ENCODE data around the gene FXYD2. TPM values are rescaled to one million over a fixed set of nuclear protein-coding genes. Genes with fewer than 3 reads are reported as not detected.

FXYD2 gene
- total and polyA plus RNA-seq, 3 experiments from 2014 or later: 5.4 to 67.9 (median 8.0) TPM

GRCh38 chr11:117786135-117786870 is 38.2 kb downstream of the FXYD2 start:
- H3K36me3 ChIP-seq (ENCODE audit: insufficient read depth, low read length): no peaks in the 10 kb centered on the region
- no peak overlapping the region for H3K27ac ChIP-seq (ENCODE audit: low read depth, low read length)
- H3K27ac Mint-ChIP-seq: no peak overlapping the region
- DNase-seq: no peak
- peaks cover 31 to 78% of the 10 kb centered on the region in 2 donors for H3K27me3 Mint-ChIP-seq
- no peaks in the 10 kb centered on the region for H3K4me1 ChIP-seq (ENCODE audit: insufficient read depth, low read length)
- H3K9me3 ChIP-seq (ENCODE audit: low read length): no peaks in the 10 kb centered on the region
- POLR2A ChIA-PET: no interaction called here
- H3K9me3 Mint-ChIP-seq: no peaks in the 10 kb centered on the region
- no peak overlapping the region for H3K4me3 Mint-ChIP-seq
- CTCF ChIA-PET: interaction anchor here (1.6 kb wide), 1 partner anchor 31 kb away, joined by 4 read pairs; no protein-coding TSS in a partner anchor
- peaks cover 6% of the 10 kb centered on the region for H3K27me3 ChIP-seq (ENCODE audit: insufficient read depth, low read length, poor library complexity, severe bottlenecking)
- no peaks in the 10 kb centered on the region for H3K4me1 Mint-ChIP-seq
- no peaks in the 10 kb centered on the region for H3K36me3 Mint-ChIP-seq
- H3K4me3 ChIP-seq (ENCODE audit: low read length): no peak overlapping the region

- H3K4me1 Mint-ChIP-seq: no peaks in the 10 kb centered on the region
- peaks cover 0 to 9% (median 0%) of the 10 kb centered on the region in 3 donors for H3K36me3 Mint-ChIP-seq
- ChIA-PET POLR2A (no interaction called here), CTCF (no interaction called here)
- no peak for DNase-seq
- H3K4me3 ChIP-seq (ENCODE audit: low read length): no peak overlapping the region
- H3K9me3 Mint-ChIP-seq: no peaks in the 10 kb centered on the region
- H3K27me3 Mint-ChIP-seq: peaks cover 33 to 70% of the 10 kb centered on the region in 2 donors
- no peak overlapping the region for H3K4me3 Mint-ChIP-seq
- H3K9me3 ChIP-seq (ENCODE audit: low read length): no peaks in the 10 kb centered on the region
- peaks cover 13% of the 10 kb centered on the region for H3K27me3 ChIP-seq (ENCODE audit: insufficient read depth, low read length, poor library complexity, severe bottlenecking)
- H3K27ac ChIP-seq (ENCODE audit: low read depth, low read length): no peak overlapping the region
- no peaks in the 10 kb centered on the region for H3K4me1 ChIP-seq (ENCODE audit: insufficient read depth, low read length)
- no peak overlapping the region for H3K27ac Mint-ChIP-seq
- H3K36me3 ChIP-seq (ENCODE audit: insufficient read depth, low read length): no peaks in the 10 kb centered on the region
Measured at GRCh38 chr11:117782101-117782500, 42.4 kb downstream of the FXYD2 start.

- Histone ChIP-seq H3K4me1 (ENCODE audit: insufficient read depth, low read length) (no peaks in the 10 kb centered on the region), H3K27me3 (ENCODE audit: insufficient read depth, low read length, poor library complexity, severe bottlenecking) (peaks cover 13% of the 10 kb centered on the region), H3K36me3 (ENCODE audit: insufficient read depth, low read length) (no peaks in the 10 kb centered on the region), H3K27ac (ENCODE audit: low read depth, low read length) (no peak overlapping the region), H3K9me3 (ENCODE audit: low read length) (no peaks in the 10 kb centered on the region), H3K4me3 (ENCODE audit: low read length) (no peak overlapping the region)
- Mint-ChIP-seq H3K9me3 (no peaks in the 10 kb centered on the region), H3K27ac (no peak overlapping the region), H3K36me3 (peaks cover 0 to 9% (median 0%) of the 10 kb centered on the region in 3 donors), H3K4me1 (no peaks in the 10 kb centered on the region), H3K27me3 (peaks cover 33 to 69% of the 10 kb centered on the region in 2 donors), H3K4me3 (no peak overlapping the region)
- POLR2A ChIA-PET: interaction anchor here (0.8 kb wide), 1 partner anchor 410 kb away, joined by 3 read pairs; no protein-coding TSS in a partner anchor
- DNase-seq: no peak
- CTCF ChIA-PET: no interaction called here
Measured at GRCh38 chr11:117781627-117782026, 42.9 kb downstream of the FXYD2 start.

DNA sequence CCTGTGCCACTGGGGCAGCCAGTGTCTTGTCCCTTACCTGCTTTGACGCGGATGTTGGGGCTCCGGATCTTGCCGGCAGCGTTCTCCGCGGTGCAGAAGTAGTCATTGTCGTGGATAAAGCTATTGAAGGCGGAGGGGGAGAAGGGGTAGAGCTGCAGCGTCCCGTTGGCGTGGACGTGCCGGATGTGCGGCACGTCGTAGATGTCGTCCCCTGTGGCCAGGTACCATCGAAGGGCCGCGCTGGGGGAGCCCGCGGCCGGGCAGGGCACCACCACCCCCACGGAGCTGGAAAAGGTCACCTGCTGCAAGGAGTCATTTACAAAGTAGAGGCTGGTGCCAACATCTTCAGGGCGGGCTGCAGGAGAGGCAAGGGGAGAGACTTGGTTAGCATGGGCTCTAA is 44.1 kb downstream of the FXYD2 start:
- no peaks in the 10 kb centered on the region for H3K4me1 Mint-ChIP-seq
- DNase-seq: no peak
- ChIA-PET POLR2A (no interaction called here), CTCF (no interaction called here)
- H3K4me3 Mint-ChIP-seq: no peak overlapping the region
- Histone ChIP-seq H3K36me3 (ENCODE audit: insufficient read depth, low read length) (no peaks in the 10 kb centered on the region), H3K4me1 (ENCODE audit: insufficient read depth, low read length) (no peaks in the 10 kb centered on the region), H3K9me3 (ENCODE audit: low read length) (no peaks in the 10 kb centered on the region), H3K4me3 (ENCODE audit: low read length) (no peak overlapping the region), H3K27ac (ENCODE audit: low read depth, low read length) (no peak overlapping the region), H3K27me3 (ENCODE audit: insufficient read depth, low read length, poor library complexity, severe bottlenecking) (peaks cover 13% of the 10 kb centered on the region)
- peaks cover 28 to 65% of the 10 kb centered on the region in 2 donors for H3K27me3 Mint-ChIP-seq
- H3K36me3 Mint-ChIP-seq: peaks cover 2 to 9% (median 2%) of the 10 kb centered on the region in 3 donors
- H3K27ac Mint-ChIP-seq: no peak overlapping the region
- no peaks in the 10 kb centered on the region for H3K9me3 Mint-ChIP-seq

DNA sequence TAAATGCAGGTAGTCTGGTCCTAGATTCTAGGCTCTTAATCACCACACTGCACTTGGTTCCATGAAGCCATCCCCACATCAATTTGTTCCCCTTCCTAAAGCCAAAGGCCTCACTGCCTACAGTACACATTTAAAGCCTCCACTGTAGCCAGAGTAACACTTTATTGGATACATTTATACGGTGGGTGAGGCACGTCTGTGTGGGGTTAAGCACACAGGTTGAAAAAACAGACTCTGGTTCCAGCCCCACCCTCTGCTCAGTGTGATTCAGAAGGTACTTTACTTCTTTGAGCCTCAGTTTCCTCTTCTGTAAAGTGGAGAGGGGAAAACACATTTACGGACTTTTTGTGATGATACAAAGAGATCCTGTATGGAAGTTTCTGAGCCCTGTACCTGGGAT is 50.0 kb downstream of the FXYD2 start:
- no peaks in the 10 kb centered on the region for H3K4me1 ChIP-seq (ENCODE audit: insufficient read depth, low read length)
- no peaks in the 10 kb centered on the region for H3K9me3 Mint-ChIP-seq
- H3K4me3 Mint-ChIP-seq: no peak overlapping the region
- DNase-seq: no peak
- H3K4me1 Mint-ChIP-seq: no peaks in the 10 kb centered on the region
- H3K27me3 Mint-ChIP-seq: peaks cover 8 to 32% of the 10 kb centered on the region in 2 donors
- ChIA-PET POLR2A (no interaction called here), CTCF (no interaction called here)
- H3K4me3 ChIP-seq (ENCODE audit: low read length): no peak overlapping the region
- no peaks in the 10 kb centered on the region for H3K36me3 ChIP-seq (ENCODE audit: insufficient read depth, low read length)
- no peak overlapping the region for H3K27ac Mint-ChIP-seq
- H3K27me3 ChIP-seq (ENCODE audit: insufficient read depth, low read length, poor library complexity, severe bottlenecking): peaks cover 7% of the 10 kb centered on the region
- H3K27ac ChIP-seq (ENCODE audit: low read depth, low read length): no peak overlapping the region
- no peaks in the 10 kb centered on the region for H3K9me3 ChIP-seq (ENCODE audit: low read length)
- peaks cover 2 to 7% (median 3%) of the 10 kb centered on the region in 3 donors for H3K36me3 Mint-ChIP-seq

DNA sequence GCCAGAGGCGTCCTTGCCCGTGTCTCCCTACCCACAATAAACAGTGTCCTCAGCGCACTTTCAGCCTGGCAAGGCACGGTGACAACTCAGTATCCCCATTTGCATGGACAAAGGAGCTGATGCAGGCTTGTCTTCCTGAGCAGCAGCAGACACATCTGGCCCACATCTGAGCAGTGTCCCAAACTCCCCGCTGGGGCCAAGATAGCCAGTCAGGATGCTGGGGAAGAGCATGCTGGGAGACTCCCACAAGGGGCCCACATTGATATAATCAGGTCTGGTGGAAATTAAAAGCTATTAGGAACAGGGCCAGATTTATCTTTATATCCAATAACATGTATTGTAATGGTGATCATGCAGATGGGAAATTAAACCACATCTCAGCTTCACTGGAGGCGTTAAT is 52.2 kb downstream of the FXYD2 start:
- Mint-ChIP-seq H3K4me3 (no peak overlapping the region), H3K9me3 (no peaks in the 10 kb centered on the region), H3K27me3 (peaks cover 5 to 18% of the 10 kb centered on the region in 2 donors), H3K27ac (no peak overlapping the region), H3K4me1 (no peaks in the 10 kb centered on the region), H3K36me3 (peaks cover 0 to 3% (median 2%) of the 10 kb centered on the region in 3 donors)
- no peak for DNase-seq
- H3K36me3 ChIP-seq (ENCODE audit: insufficient read depth, low read length): no peaks in the 10 kb centered on the region
- H3K9me3 ChIP-seq (ENCODE audit: low read length): no peaks in the 10 kb centered on the region
- H3K4me1 ChIP-seq (ENCODE audit: insufficient read depth, low read length): no peaks in the 10 kb centered on the region
- H3K27ac ChIP-seq (ENCODE audit: low read depth, low read length): no peak overlapping the region
- ChIA-PET CTCF (no interaction called here), POLR2A (no interaction called here)
- no peak overlapping the region for H3K4me3 ChIP-seq (ENCODE audit: low read length)
- H3K27me3 ChIP-seq (ENCODE audit: insufficient read depth, low read length, poor library complexity, severe bottlenecking): peaks cover under 1% of the 10 kb centered on the region

- no peak for DNase-seq
- Histone ChIP-seq H3K27ac (ENCODE audit: low read depth, low read length) (no peak overlapping the region), H3K9me3 (ENCODE audit: low read length) (no peaks in the 10 kb centered on the region), H3K4me3 (ENCODE audit: low read length) (no peak overlapping the region), H3K27me3 (ENCODE audit: insufficient read depth, low read length, poor library complexity, severe bottlenecking) (no peaks in the 10 kb centered on the region), H3K36me3 (ENCODE audit: insufficient read depth, low read length) (no peaks in the 10 kb centered on the region), H3K4me1 (ENCODE audit: insufficient read depth, low read length) (no peaks in the 10 kb centered on the region)
- no peak overlapping the region for H3K27ac Mint-ChIP-seq
- H3K4me3 Mint-ChIP-seq: no peak overlapping the region
- no peaks in the 10 kb centered on the region for H3K4me1 Mint-ChIP-seq
- CTCF ChIA-PET: no interaction called here
- H3K36me3 Mint-ChIP-seq: peaks cover 0 to 3% (median 2%) of the 10 kb centered on the region in 3 donors
- H3K27me3 Mint-ChIP-seq: peaks cover 5 to 12% of the 10 kb centered on the region in 2 donors
- POLR2A ChIA-PET: no interaction called here
- H3K9me3 Mint-ChIP-seq: no peaks in the 10 kb centered on the region
Measured at GRCh38 chr11:117771841-117772240, 52.7 kb downstream of the FXYD2 start.

GRCh38 chr11:117771197-117771596 is 53.3 kb downstream of the FXYD2 start:
- no peaks in the 10 kb centered on the region for H3K9me3 Mint-ChIP-seq
- peaks cover 5 to 8% of the 10 kb centered on the region in 2 donors for H3K27me3 Mint-ChIP-seq

More at GRCh38 chr11:117771197-117771596, 53.3 kb downstream of the FXYD2 start:
- Mint-ChIP-seq H3K27ac (peak overlapping the region in 1 of 8 donors; percentile 43), H3K4me3 (no peak overlapping the region), H3K4me1 (no peaks in the 10 kb centered on the region), H3K36me3 (peaks cover 0 to 3% (median 0%) of the 10 kb centered on the region in 3 donors)
- ChIA-PET CTCF (no interaction called here), POLR2A (no interaction called here)
- no peaks in the 10 kb centered on the region for H3K27me3 ChIP-seq (ENCODE audit: insufficient read depth, low read length, poor library complexity, severe bottlenecking)
- no peaks in the 10 kb centered on the region for H3K9me3 ChIP-seq (ENCODE audit: low read length)
- H3K36me3 ChIP-seq (ENCODE audit: insufficient read depth, low read length): no peaks in the 10 kb centered on the region
- no peaks in the 10 kb centered on the region for H3K4me1 ChIP-seq (ENCODE audit: insufficient read depth, low read length)
- DNase-seq: no peak
- H3K4me3 ChIP-seq (ENCODE audit: low read length): no peak overlapping the region
- no peak overlapping the region for H3K27ac ChIP-seq (ENCODE audit: low read depth, low read length)

Measured in CD8-positive, alpha-beta memory T cell (primary cell).